SIG-M5 (cell line): Measurements from ENCODE around the gene NECAB3.
"Not testable (repeated sequence)": the region's sequence is repeated elsewhere in the genome, so short reads cannot be mapped to it uniquely, and the experiment has no call there.

ENCODE experiments used
- DNase-seq: peaks from one replicate; lab custom pipeline; 2025; lab: John Stamatoyannopoulos, UW

NECAB3 gene

GRCh38 chr20:33674294-33675135, at the start of gene NECAB3:
Gene NECAB3, minus strand, starts transcription at chr20:33674428. Its CDS starts 76 bp downstream, at chr20:33674352.
- DNase-seq, result no peak

- DNase-seq, result no peak
Measured at GRCh38 chr20:33721391-33722140, 47.3 kb upstream of the NECAB3 start.

- DNase-seq, result peak; percentile 92
Measured at GRCh38 chr20:33719989-33720709, 45.9 kb upstream of the NECAB3 start, which contains the start of gene PXMP4. Gene PXMP4, minus strand, starts transcription at chr20:33720310. Its CDS starts 103 bp downstream, at chr20:33720207.

GRCh38 chr20:33719277-33719988, 45.2 kb upstream of the NECAB3 start:
- DNase-seq, result no peak

- no peak for DNase-seq
Measured at GRCh38 chr20:33716498-33716897, 42.3 kb upstream of the NECAB3 start.

- DNase-seq, result no peak
Measured at GRCh38 chr20:33713865-33714367, 39.7 kb upstream of the NECAB3 start.

GRCh38 chr20:33711446-33711738, 37.2 kb upstream of the NECAB3 start:
- no peak for DNase-seq

GRCh38 chr20:33710681-33711445, 36.6 kb upstream of the NECAB3 start:
- DNase-seq, result no peak

GRCh38 chr20:33709905-33710541, 35.8 kb upstream of the NECAB3 start:
- no peak for DNase-seq

- no peak for DNase-seq
Measured at GRCh38 chr20:33709398-33709797, 35.2 kb upstream of the NECAB3 start.

GRCh38 chr20:33707668-33708067, 33.4 kb upstream of the NECAB3 start:
- DNase-seq, result no peak

- DNase-seq, result no peak
Measured at GRCh38 chr20:33704197-33704924, 30.1 kb upstream of the NECAB3 start.

GRCh38 chr20:33703498-33704137, 29.4 kb upstream of the NECAB3 start:
- DNase-seq, result no peak

- DNase-seq, result no peak
Measured at GRCh38 chr20:33702861-33703260, 28.6 kb upstream of the NECAB3 start.

- DNase-seq, result no peak
Measured at GRCh38 chr20:33701629-33702450, 27.6 kb upstream of the NECAB3 start.

GRCh38 chr20:33700696-33701441, 26.6 kb upstream of the NECAB3 start:
- not testable (repeated sequence) for DNase-seq

- not testable (repeated sequence) for DNase-seq
Measured at GRCh38 chr20:33698966-33699365, 24.7 kb upstream of the NECAB3 start.

GRCh38 chr20:33697129-33697528, 22.9 kb upstream of the NECAB3 start:
- DNase-seq, result no peak
